Measurements from ENCODE around the gene PXK. TPM values are rescaled to one million over a fixed set of nuclear protein-coding genes. Genes with fewer than 3 reads are reported as not detected.
"Not testable (repeated sequence)": the region's sequence is repeated elsewhere in the genome, so short reads cannot be mapped to it uniquely, and the experiment has no call there.

The PXK gene
- 10 to 100 TPM; 22.7 to 51.3 (median 41.0) TPM for total RNA-seq

- peak within 1 kb of the TSS; percentile 50 to 87 (median 76) for H3K27ac ChIP-seq
- no peaks in the 10 kb centered on the region for H3K36me3 ChIP-seq
- peak in 1 of 2 donors; percentile 41 for TF ChIP-seq EP300 (IDR thresholded peaks at IDR 0.05)
- TF ChIP-seq POLR2A (IDR thresholded peaks at IDR 0.05), result peak; percentile 45 to 55
- peak in 2 of 5 experiments; percentile 51 to 72 for TF ChIP-seq CTCF (IDR thresholded peaks at IDR 0.05)
- peak; percentile 53 to 61 for DNase-seq (ENCODE audit: low spot score in 2 of 2)
- peak within 1 kb of the TSS; percentile 80 to 92 (median 84) for H3K4me3 ChIP-seq
- H3K9me3 ChIP-seq, result no peaks in the 10 kb centered on the region
- WGBS, 2 donors, result 0 to 2% methylated on average over 23 to 37 of the region's 79 CpGs
- no peaks in the 10 kb centered on the region for H3K27me3 ChIP-seq
- H3K4me1 ChIP-seq, result peaks cover 0 to 51% (median 12%) of the 10 kb centered on the region in 4 donors
Measured at GRCh38 chr3:58332575-58333188, at the start of gene PXK. Gene PXK (plus strand): TSS chr3:58332892. CDS start chr3:58332989, 97 bp downstream.

- Histone ChIP-seq H3K9me3 (no peaks in the 10 kb centered on the region), H3K4me3 (no peak overlapping the region), H3K4me1 (peaks cover 0 to 7% (median 0%) of the 10 kb centered on the region in 4 donors), H3K36me3 (peaks cover 0 to 78% (median 0%) of the 10 kb centered on the region in 3 donors), H3K27ac (no peak overlapping the region), H3K27me3 (no peaks in the 10 kb centered on the region)
- TF ChIP-seq POLR2A (IDR thresholded peaks at IDR 0.05) (no peak), EP300 (IDR thresholded peaks at IDR 0.05) (no peak), CTCF (IDR thresholded peaks at IDR 0.05) (no peak)
- no peak for DNase-seq (ENCODE audit: low spot score in 2 of 2)
- WGBS, 2 donors, result 88 to 91% methylated on average over 7 of the region's 7 CpGs
Measured at GRCh38 chr3:58285334-58285733, 47.4 kb upstream of the PXK start.

GRCh38 chr3:58287354-58287753 lies 45.3 kb upstream of the PXK start:
- H3K9me3 ChIP-seq, result no peaks in the 10 kb centered on the region
- H3K4me1 ChIP-seq, result peaks cover 0 to 7% (median 0%) of the 10 kb centered on the region in 4 donors
- H3K27me3 ChIP-seq, result no peaks in the 10 kb centered on the region
- no peak overlapping the region for H3K27ac ChIP-seq
- 67 to 75% methylated on average over 6 of the region's 6 CpGs for WGBS, 2 donors
- TF ChIP-seq EP300 (IDR thresholded peaks at IDR 0.05) (no peak), CTCF (IDR thresholded peaks at IDR 0.05) (no peak), POLR2A (IDR thresholded peaks at IDR 0.05) (no peak)
- peaks cover 0 to 59% (median 0%) of the 10 kb centered on the region in 3 donors for H3K36me3 ChIP-seq
- no peak overlapping the region for H3K4me3 ChIP-seq
- DNase-seq (ENCODE audit: low spot score in 2 of 2), result no peak

- TF ChIP-seq POLR2A (IDR thresholded peaks at IDR 0.05) (no peak), EP300 (IDR thresholded peaks at IDR 0.05) (no peak), CTCF (IDR thresholded peaks at IDR 0.05) (no peak)
- DNase-seq (ENCODE audit: low spot score in 2 of 2), result no peak
- WGBS, 2 donors, result 53 to 61% methylated on average over 4 of the region's 4 CpGs
- Histone ChIP-seq H3K27ac (no peak overlapping the region), H3K4me3 (no peak overlapping the region), H3K9me3 (no peaks in the 10 kb centered on the region), H3K36me3 (peaks cover 0 to 58% (median 0%) of the 10 kb centered on the region in 3 donors), H3K27me3 (no peaks in the 10 kb centered on the region), H3K4me1 (peaks cover 0 to 7% (median 0%) of the 10 kb centered on the region in 4 donors)
Measured at GRCh38 chr3:58288011-58288728, 44.5 kb upstream of the PXK start.

GRCh38 chr3:58288964-58289613 lies 43.6 kb upstream of the PXK start:
- WGBS, 2 donors, result 65 to 75% methylated on average over 3 to 4 of the region's 4 CpGs
- H3K27me3 ChIP-seq; DNase-seq (ENCODE audit: low spot score in 2 of 2); H3K4me1 ChIP-seq; H3K4me3 ChIP-seq; H3K27ac ChIP-seq; H3K9me3 ChIP-seq: not testable (repeated sequence)
- peaks cover 0 to 59% (median 0%) of the 10 kb centered on the region in 3 donors for H3K36me3 ChIP-seq

- WGBS, 2 donors, result 97 to 98% methylated on average over 12 to 16 of the region's 33 CpGs
- not testable (repeated sequence) for H3K9me3 ChIP-seq; H3K4me3 ChIP-seq; H3K4me1 ChIP-seq; H3K27me3 ChIP-seq; DNase-seq (ENCODE audit: low spot score in 2 of 2); H3K27ac ChIP-seq
- H3K36me3 ChIP-seq, result peaks cover 0 to 56% (median 0%) of the 10 kb centered on the region in 3 donors
Measured at GRCh38 chr3:58290446-58290845, 42.2 kb upstream of the PXK start.

Data from tibial nerve (tissue), 4 donors.